ENCODE results near the gene GAL3ST2.

The GAL3ST2 gene

DNA sequence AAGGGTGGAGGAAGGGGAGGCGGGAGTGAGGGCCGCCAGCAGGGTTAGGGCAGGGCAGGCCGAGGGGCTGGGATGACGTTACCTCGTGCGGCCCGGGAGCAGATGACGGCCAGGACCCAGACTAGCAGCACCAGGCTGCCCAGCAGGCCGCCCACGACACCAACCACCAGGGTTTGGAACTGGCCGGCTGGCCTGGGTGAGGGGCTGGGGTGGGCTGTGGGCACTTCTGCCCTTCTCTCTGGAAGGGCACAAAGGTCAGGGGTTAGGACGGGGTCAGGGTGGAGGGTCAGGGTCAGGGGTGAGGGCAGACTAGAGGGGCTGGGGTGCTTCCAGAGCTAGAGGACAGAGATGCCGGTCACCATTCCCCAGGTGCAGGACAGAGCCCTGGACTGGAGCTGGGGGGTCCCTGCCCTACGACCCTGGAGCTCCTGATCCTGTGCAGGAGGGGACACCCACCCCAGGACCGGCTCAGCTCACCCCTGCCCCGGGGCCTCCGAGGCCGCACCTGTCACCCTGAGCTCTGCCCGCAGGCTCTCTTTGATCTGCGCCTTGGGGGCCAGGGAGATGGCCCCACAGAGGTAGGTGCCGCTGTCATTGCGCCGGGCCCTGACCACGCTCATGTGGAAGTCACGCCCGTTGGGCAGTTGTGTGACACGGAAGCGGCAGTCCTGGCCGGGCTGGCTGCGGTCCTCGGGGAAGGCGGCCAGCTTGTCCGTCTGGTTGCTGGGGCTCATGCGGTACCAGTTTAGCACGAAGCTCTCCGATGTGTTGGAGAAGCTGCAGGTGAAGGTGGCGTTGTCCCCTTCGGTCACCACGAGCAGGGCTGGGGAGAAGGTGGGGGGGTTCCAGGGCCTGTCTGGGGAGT, 75.7 kb downstream of the GAL3ST2 start:
- in situ Hi-C loops (cut with HindIII; ENCODE audit: low pct_ligation_motif_present, low sequenced_read_pairs), result no loop called here

DNA sequence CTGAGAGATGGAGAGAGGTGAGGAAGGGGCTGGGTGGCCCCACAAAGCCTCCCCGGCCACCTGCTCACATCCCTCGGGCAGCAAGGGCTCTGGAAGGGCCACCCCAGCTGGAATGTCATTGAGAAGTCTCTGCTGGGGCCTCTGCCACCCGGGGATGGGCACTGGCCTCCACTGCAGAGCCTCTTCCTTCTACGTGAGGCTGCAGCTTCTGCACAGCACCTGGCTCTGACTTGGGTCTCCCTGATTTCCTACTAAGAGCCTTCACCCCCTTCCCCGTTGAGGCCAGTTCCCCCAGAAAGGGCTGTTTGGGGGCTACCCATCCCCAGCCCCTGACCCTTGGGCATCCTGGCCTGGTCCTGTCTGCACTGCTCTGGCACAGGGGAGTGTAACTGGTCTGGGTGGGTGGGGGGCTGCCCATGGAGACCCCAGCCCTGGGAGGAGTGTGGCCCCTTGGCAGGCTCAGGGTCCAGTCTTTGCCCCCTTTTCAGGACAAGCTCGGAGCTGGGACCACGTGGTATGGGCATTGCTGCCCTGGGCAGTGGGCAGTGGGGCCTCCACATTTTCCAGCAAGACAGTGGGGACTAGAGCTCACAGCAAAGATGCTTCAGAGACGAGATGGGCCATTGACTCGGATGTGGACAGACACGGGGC, 76.5 kb downstream of the GAL3ST2 start:
- no peak overlapping the region for H3K4me3 ChIP-seq (ENCODE audit: low read depth, low read length)
- in situ Hi-C loops (cut with HindIII; ENCODE audit: low pct_ligation_motif_present, low sequenced_read_pairs), result no loop called here
- no peak overlapping the region for H3K27ac ChIP-seq
- no peaks in the 10 kb centered on the region for H3K27me3 ChIP-seq (replicated peaks)
- no peak for DNase-seq
- no peaks in the 10 kb centered on the region for H3K36me3 ChIP-seq (replicated peaks)
- TF ChIP-seq, protein P1, sequence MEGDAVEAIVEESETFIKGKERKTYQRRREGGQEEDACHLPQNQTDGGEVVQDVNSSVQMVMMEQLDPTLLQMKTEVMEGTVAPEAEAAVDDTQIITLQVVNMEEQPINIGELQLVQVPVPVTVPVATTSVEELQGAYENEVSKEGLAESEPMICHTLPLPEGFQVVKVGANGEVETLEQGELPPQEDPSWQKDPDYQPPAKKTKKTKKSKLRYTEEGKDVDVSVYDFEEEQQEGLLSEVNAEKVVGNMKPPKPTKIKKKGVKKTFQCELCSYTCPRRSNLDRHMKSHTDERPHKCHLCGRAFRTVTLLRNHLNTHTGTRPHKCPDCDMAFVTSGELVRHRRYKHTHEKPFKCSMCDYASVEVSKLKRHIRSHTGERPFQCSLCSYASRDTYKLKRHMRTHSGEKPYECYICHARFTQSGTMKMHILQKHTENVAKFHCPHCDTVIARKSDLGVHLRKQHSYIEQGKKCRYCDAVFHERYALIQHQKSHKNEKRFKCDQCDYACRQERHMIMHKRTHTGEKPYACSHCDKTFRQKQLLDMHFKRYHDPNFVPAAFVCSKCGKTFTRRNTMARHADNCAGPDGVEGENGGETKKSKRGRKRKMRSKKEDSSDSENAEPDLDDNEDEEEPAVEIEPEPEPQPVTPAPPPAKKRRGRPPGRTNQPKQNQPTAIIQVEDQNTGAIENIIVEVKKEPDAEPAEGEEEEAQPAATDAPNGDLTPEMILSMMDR (IDR thresholded peaks at IDR 0.05; ENCODE audit: low read depth, low read length, missing control alignments), result no peak

More for the DNA sequence above, 75.7 kb downstream of the GAL3ST2 start:
- no peak for DNase-seq
- TF ChIP-seq, protein P1 (IDR thresholded peaks at IDR 0.05; ENCODE audit: low read depth, low read length, missing control alignments), result no peak
- Histone ChIP-seq H3K4me3 (ENCODE audit: low read depth, low read length) (no peak overlapping the region), H3K36me3 (replicated peaks) (no peaks in the 10 kb centered on the region), H3K27me3 (replicated peaks) (no peaks in the 10 kb centered on the region), H3K27ac (no peak overlapping the region)
